ENCODE data around the gene FREM2.

Gene FREM2

DNA sequence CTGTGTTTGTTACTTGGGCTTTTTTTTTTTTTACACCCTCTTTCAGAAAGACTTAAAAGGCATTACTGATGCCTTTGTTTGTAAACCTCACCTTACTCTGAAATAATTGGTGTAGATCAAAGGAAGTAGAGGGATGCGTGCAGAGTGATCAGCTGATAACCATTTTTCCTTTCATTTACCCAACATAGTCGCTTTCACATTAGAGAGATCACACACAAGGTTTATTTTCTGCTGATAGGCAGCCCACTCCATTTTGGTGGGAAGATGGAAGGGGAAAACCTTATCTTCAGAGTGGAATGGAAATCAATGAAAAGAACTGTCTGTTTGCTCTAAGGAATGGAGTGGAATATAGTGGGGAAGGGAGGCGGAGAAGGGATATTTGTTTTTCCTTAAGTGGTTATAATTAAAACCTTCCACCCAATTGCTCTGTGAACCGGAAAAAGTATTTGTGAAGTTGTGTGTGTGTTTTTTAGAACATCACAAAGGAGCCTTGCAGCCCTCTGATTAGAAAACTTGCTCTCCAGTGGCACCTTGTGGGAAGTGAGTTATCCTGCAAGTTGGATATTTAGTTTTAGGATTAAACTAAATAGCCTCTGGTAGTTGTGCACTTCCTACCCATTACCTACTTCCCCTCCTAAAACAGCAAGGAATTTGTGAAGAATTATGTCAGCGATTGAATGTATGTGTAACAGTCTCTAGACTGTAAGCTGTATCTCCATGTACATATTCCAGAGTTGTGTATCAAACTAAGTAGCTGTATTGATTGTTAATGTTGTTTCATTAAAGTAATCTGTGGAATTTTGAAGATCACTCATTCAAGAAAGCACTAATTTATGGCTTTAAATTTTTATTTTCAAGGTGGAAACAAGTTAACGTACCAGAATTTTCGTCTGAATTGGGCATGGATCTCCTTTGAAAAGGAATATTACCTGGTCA lies 76.8 kb downstream of the FREM2 start:
- DNase-seq: no peak

DNA sequence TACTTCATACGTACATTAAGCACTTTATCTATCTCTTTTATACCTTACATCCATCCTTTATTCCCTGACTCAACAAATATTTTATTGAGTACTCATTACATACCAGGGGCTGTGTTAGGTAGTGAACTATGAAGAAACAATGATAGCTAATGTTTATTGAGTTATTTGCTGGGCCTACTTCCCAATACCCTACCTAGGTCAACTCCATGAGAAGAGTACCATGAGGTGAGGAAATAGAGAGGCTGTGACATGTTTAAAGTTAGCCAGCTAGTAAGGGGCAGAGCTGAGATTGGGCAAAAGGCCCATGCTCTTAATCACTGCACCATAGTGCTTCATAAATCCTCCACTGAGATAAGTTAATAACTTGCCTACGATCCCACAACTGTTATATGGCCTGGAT lies 79.9 kb downstream of the FREM2 start:
- DNase-seq: no peak

DNA sequence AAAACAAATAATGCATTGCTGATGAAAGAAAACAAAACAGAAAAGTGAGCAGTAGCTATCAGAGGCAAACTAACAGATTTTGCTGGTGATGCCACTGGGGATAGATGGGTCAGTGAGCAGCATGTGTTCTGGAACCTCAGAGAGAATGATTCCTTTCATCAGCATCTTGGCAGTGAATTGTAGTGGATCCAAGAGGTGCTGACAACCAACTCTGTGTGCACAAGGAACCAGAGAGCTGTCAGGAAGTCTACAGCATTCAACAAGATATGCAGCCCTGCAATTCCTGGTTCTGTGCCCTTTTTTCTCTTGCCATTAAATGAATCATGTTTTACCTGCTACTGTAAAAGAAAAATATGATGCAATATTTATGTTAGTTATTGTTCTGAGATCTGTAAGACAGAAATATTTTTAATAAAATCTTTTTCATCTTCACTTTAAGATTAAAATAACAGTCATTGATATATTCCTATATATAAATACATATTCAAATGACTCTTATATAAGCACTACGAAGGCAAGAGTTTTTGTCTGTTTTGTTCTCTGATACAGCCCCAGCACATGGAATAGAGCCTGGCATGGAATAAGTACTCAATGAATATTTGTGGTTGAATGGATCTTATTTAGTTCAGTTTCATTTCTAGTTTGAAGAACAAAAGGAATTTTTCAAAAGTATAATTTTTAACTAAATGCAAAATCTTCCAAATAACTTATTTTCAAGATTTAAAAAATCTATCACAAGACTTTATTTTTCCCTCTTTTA lies 80.8 kb downstream of the FREM2 start:
- no peak for DNase-seq

GRCh38 chr13:38769526-38769925 lies 82.6 kb downstream of the FREM2 start:
- DNase-seq: no peak

- no peak for DNase-seq
Observed at GRCh38 chr13:38775085-38775484, 88.2 kb downstream of the FREM2 start.

- no peak for DNase-seq
Observed at GRCh38 chr13:38777347-38778119, 90.7 kb downstream of the FREM2 start.

GRCh38 chr13:38781539-38781938 lies 94.7 kb downstream of the FREM2 start:
- no peak for DNase-seq

DNA sequence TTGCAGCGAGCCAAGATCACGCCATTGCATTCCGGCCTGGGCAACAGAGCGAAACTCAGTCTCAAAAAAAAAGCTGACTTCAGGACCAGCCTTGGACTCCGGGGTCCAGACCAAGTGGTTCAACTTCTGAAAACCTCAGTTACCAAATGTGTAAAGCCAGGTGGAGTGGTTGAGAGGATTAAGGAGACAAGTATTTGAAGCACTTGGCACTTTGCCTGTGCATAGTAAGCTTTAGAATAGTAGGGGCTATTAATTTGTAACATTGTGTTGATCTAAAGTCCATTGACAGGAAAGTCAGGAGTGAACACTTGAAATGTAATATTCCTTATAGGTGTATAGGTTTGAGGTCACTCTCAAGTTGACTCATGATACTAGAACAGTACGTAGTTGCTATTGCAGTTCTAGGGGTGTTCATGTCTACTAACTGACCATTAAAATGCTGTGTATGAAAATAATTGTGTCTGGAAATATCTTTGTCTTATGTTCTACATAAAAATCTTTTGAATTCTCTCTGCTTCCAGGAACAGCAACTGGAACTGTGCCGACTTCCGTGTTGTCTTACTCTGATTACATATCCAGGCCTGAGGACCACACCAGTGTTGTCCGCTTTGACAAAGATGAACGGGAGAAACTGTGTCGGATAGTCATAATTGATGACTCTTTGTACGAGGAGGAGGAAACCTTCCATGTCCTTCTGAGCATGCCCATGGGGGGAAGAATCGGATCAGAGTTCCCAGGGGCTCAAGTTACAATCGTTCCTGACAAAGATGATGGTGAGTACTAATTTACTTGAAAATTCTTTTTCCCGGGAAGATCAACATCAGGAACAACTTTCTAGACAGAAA lies 97.4 kb downstream of the FREM2 start:
- DNase-seq: no peak

- DNase-seq: no peak
Observed at GRCh38 chr13:38785042-38785441, 98.2 kb downstream of the FREM2 start.

- no peak for DNase-seq
Observed at GRCh38 chr13:38785490-38785889, 98.6 kb downstream of the FREM2 start.

DNA sequence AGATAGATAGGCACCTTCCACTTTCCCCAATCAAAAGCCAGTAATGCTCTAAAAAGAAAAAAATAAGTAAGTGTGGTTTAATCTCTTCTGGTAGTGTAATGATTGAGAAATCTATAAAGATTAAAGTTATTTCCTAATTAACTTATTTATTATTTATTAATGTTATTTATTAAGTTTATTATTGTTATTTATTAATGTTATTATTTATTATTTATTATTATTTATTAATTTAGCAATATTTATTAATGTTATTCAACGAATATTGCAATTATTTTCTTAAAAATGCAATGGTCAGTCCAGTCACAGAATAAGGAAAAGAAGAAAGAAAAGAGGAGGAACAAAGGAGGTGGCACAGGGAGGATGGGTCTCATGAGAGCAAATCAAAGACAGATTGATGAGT lies 100.7 kb downstream of the FREM2 start:
- DNase-seq: no peak

- no peak for DNase-seq
Observed at GRCh38 chr13:38796890-38797289, 110.0 kb downstream of the FREM2 start.

- DNase-seq: no peak
Observed at GRCh38 chr13:38803531-38803930, 116.7 kb downstream of the FREM2 start.

- DNase-seq: no peak
Observed at GRCh38 chr13:38804061-38804460, 117.2 kb downstream of the FREM2 start.

- no peak for DNase-seq
Observed at GRCh38 chr13:38804536-38804935, 117.7 kb downstream of the FREM2 start.

DNA sequence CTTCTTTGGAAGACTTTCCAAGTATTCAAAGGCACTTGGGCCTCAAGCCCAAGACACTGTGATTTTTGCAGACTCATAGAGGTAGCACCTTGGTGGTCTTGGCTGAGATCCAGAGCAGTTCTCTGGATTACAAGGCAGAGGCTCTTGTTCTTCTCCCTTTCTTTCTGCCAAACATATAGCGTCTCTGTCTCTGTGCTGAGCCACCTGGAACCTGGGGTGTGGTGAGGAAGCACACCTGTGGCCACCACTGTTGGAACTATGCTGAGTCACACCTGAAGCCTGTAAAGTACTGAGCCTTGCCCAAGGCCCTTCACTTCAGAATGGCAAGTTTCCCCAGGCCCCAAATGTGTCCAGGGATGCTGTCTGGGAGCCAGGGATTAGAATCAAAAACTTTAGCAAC lies 127.5 kb downstream of the FREM2 start:
- DNase-seq: no peak

GRCh38 chr13:38819053-38819452 lies 132.2 kb downstream of the FREM2 start:
- no peak for DNase-seq

- no peak for DNase-seq
Observed at GRCh38 chr13:38819596-38819995, 132.7 kb downstream of the FREM2 start.

GRCh38 chr13:38821770-38822551 lies 135.1 kb downstream of the FREM2 start:
- no peak for DNase-seq

- DNase-seq: no peak
Observed at GRCh38 chr13:38824342-38824741, 137.5 kb downstream of the FREM2 start.

DNA sequence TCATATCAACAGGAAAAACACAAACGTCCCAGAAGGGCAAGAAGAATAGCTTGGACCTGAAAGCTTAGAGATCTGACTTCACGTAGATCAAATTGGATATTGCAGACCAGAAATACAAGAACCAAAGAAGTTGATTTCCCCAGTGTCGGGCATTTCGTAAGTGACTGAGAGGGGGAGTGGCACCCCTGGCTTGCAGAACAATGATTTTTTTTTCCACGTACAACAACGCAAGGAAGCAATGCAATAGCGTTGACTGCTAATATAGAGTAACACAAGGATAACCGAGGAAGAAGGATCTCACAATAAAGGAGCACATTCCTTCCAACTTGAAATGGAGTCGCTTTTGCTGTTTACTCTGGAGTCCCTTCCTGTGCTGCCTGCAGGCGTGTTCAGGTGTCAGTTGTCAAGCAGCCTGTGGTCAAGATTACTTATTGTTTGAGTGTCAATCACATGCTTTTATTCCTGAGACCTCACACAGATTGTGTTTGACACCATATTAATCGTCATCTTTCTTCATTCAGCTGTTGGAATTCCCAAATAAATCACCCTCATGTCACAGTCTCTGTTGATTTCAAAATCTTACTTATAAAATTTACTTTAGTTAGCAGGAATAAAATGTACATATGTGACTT lies 139.4 kb downstream of the FREM2 start:
- DNase-seq: no peak
